GM06990 (cell line): ENCODE measurements around the gene TBC1D9B.
A peak's percentile ranks its signal among the peaks of the same experiment; 100 is the strongest.
"Not testable (repeated sequence)": the region's sequence is repeated elsewhere in the genome, so short reads cannot be mapped to it uniquely, and the experiment has no call there.

Experiments used
- DNase-seq: peaks from one replicate; pipeline ENCODE4 v3.0.0-alpha.2; 2011; ENCODE audit not compliant: insufficient read length; ENCODE audit errors: extremely low read depth
- H3K27me3 ChIP-seq: replicated peaks from 2 replicates; pipeline ENCODE4 v1.6.0; 2011; ENCODE audit warnings: low read length; ENCODE audit not compliant: control insufficient read depth, insufficient read depth
- H3K36me3 ChIP-seq: 2 replicates; pipeline ENCODE4 v1.5.1; 2011; ENCODE audit warnings: low read length; ENCODE audit not compliant: control insufficient read depth, insufficient read depth
- H3K4me3 ChIP-seq: replicated peaks from 2 replicates; pipeline ENCODE4 v1.5.1; 2011; ENCODE audit warnings: low read depth, mild to moderate bottlenecking, control low read depth, low read length
- TF ChIP-seq, protein P1 (sequence below): IDR thresholded peaks from 2 replicates; pipeline ENCODE4 v1.5.1; 2011; ENCODE audit warnings: low read length, control low read depth, mild to moderate bottlenecking, inconsistent platforms; ENCODE audit not compliant: insufficient read depth, poor library complexity, severe bottlenecking

Gene TBC1D9B

DNA sequence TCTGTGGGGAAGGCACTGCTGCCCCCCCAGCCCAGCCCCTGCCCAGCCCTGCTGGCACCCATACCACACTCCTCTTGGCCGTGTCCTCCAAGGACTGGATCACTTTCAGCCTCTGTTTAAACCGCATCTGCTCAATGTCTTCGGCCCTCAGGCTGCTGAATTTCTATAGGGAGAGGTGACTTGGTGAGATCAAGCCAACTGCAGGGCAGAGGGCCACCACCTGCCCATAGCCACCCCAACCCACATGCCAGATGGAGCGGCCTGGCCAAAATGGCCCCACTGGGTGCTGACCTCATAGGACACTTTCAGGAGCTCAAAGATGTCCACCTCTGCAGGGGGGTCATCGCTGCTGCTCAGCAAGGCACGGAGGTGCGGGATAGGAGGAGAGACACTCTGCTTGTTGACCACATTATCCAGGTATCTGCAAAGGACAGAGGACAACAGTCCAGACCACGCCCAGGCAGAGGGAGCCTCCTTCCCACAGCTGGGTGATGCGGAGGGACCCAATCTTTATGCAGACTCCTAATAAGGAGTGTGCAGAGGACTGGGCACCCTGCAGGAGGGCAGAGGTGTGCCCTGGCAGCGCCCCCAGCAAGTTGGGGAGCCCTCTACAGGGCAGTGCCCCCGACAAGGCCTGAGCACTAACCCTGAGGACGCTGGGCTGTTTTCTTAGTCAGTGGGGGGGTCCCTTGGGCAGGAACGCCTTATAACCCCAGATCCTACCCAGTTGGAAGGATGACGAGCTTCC, 34.7 kb downstream of the TBC1D9B start:
- Histone ChIP-seq H3K27me3 (no peaks in the 10 kb centered on the region), H3K36me3 (peaks cover 42% of the 10 kb centered on the region), H3K4me3 (no peak overlapping the region)
- TF ChIP-seq, protein P1, sequence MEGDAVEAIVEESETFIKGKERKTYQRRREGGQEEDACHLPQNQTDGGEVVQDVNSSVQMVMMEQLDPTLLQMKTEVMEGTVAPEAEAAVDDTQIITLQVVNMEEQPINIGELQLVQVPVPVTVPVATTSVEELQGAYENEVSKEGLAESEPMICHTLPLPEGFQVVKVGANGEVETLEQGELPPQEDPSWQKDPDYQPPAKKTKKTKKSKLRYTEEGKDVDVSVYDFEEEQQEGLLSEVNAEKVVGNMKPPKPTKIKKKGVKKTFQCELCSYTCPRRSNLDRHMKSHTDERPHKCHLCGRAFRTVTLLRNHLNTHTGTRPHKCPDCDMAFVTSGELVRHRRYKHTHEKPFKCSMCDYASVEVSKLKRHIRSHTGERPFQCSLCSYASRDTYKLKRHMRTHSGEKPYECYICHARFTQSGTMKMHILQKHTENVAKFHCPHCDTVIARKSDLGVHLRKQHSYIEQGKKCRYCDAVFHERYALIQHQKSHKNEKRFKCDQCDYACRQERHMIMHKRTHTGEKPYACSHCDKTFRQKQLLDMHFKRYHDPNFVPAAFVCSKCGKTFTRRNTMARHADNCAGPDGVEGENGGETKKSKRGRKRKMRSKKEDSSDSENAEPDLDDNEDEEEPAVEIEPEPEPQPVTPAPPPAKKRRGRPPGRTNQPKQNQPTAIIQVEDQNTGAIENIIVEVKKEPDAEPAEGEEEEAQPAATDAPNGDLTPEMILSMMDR = no peak
- no peak for DNase-seq

DNA sequence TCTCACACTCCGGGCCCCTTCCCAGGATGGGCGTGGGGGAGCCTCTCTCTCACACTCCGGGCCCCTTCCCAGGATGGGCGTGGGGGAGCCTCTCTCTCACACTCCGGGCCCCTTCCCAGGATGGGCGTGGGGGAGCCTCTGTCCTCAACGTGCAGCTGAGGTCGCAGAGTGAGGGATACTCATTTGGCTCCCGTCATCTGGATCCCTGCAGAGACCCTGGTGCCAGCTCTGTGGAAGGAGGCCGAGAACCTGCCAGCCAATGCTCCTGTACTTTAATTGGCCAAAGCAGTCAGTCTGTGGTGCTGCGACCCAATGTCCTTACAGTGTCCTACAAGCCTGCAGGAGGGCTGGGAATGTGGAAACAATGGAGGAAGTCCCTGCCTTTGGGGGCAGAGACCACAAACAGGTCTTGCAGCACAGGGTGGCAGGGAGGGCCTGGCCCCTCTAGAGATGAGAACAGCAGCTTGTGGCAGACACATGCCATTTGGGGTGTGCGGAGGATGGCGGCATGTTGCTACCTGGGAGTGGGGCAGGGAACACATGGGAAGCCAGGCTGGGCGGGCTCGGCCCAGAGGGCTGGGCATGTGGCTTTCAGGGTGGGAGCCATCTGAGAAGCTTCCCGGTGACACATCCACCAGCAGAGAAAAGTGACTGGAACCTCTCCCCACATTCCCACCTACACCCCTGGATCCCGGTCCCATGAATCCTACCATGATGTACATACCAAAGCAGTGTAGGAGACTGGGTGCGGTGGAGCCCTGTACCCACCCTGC, 35.5 kb downstream of the TBC1D9B start:
- no peak for DNase-seq
- no peaks in the 10 kb centered on the region for H3K27me3 ChIP-seq
- TF ChIP-seq, protein P1 = no peak
- H3K36me3 ChIP-seq = peaks cover 41% of the 10 kb centered on the region
- no peak overlapping the region for H3K4me3 ChIP-seq

DNA sequence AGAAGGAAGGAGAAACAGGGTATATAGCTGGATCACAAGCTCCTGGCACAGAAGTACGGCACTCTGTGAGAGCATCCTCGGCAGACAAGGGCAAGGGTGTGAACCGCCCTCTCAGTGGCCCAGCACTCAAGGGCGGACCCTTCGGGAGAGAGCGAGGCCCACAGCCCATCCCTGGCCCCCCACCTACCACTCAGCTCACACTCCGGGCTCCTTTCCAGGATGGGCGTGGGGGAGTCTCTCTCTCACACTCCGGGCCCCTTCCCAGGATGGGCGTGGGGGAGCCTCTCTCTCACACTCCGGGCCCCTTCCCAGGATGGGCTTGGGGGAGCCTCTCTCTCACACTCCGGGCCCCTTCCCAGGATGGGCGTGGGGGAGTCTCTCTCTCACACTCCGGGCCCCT, 36.2 kb downstream of the TBC1D9B start:
- DNase-seq, H3K4me3 ChIP-seq, H3K27me3 ChIP-seq: not testable (repeated sequence)
- peaks cover 45% of the 10 kb centered on the region for H3K36me3 ChIP-seq

DNA sequence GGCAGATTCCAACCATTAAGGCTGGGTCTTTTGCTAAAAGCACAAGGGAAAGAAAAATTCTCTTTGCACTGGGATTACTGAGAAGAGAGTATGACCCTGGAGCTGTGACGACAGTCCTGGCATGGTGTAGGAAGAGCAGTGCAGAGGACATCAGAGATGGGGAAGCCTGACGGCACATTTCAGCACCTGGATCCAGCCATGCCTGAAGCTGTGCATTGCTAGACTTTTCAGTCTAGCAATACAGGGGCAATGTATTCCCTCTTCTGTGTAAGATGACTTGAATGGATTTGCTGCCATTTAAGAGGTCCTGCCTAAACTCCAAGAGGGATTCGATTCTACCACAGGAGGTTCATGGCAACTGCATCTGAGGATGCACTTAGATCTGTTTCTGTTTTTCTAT, 36.7 kb downstream of the TBC1D9B start:
- no peak for DNase-seq
- H3K4me3 ChIP-seq = no peak overlapping the region
- TF ChIP-seq, protein P1 = no peak
- H3K27me3 ChIP-seq = no peaks in the 10 kb centered on the region
- peaks cover 47% of the 10 kb centered on the region for H3K36me3 ChIP-seq

DNA sequence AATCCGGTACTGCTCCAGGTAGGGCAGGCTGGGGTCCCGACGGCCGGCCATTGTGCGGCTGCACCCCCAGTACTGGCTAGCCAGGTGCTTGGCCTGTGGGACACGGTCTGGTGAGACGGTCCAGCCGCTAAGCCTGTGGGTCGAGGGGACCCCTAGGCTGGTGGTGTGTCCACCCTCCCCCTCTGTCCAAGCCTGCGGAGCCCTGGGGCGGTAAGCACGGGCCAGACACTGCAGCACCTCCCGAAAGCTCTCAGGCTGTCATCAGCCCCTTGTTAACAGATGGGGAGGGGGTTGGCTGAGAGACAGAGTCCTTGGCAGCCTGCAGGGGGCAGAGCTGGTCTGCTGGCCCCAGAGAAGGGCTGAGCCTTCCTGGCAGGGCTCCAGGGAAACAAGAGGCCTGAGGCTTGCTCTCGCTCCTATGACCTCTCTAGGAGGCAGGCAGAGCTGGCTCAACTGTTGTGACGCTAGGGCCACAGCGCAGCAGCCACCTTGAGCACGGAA, 37.2 kb downstream of the TBC1D9B start:
- TF ChIP-seq, protein P1 = peak; percentile 19
- H3K36me3 ChIP-seq = peaks cover 45% of the 10 kb centered on the region
- H3K4me3 ChIP-seq = no peak overlapping the region
- H3K27me3 ChIP-seq = no peaks in the 10 kb centered on the region
- DNase-seq = no peak
